Astrocyte (in vitro differentiated cells and primary cell): ENCODE measurements around the gene LZTS3.

ENCODE experiments used
- EZH2 ChIP-seq: IDR thresholded peaks from 2 replicates; pipeline ENCODE4 v1.6.1; 2012; ENCODE audit warnings: mild to moderate bottlenecking, low read length, inconsistent platforms; ENCODE audit not compliant: insufficient read depth
- TF ChIP-seq, protein P1 (sequence below): IDR thresholded peaks from 2 replicates; pipeline ENCODE4 v1.5.1; 2011; ENCODE audit warnings: low read depth, mild to moderate bottlenecking, inconsistent platforms, low read length, moderate library complexity; ENCODE audit not compliant: insufficient read depth

DNA sequence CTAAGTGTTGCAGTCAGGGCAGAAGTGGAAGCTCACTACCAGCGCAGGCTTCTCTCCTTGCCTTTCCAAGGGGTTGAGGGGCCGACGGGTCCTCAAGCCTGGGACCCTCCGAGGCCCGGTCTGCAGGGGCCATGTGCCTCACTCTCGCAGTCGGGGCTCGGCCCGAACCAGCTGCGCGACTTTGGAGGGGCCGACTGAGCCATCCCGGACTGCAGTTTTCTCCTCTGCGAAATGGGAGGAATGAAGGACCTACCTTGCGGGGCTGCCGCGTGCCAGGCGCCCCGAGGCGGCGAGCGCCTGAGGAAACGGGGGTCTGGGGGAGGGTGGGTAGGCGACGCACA is 5.6 kb downstream of the LZTS3 start:
- TF ChIP-seq EZH2: no peak
- TF ChIP-seq, protein P1, sequence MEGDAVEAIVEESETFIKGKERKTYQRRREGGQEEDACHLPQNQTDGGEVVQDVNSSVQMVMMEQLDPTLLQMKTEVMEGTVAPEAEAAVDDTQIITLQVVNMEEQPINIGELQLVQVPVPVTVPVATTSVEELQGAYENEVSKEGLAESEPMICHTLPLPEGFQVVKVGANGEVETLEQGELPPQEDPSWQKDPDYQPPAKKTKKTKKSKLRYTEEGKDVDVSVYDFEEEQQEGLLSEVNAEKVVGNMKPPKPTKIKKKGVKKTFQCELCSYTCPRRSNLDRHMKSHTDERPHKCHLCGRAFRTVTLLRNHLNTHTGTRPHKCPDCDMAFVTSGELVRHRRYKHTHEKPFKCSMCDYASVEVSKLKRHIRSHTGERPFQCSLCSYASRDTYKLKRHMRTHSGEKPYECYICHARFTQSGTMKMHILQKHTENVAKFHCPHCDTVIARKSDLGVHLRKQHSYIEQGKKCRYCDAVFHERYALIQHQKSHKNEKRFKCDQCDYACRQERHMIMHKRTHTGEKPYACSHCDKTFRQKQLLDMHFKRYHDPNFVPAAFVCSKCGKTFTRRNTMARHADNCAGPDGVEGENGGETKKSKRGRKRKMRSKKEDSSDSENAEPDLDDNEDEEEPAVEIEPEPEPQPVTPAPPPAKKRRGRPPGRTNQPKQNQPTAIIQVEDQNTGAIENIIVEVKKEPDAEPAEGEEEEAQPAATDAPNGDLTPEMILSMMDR: no peak
